Inferior parietal cortex (tissue), 1 donor: ENCODE data around the gene ANGPTL2.
A peak's percentile ranks its signal among the peaks of the same experiment; 100 is the strongest.

Experiments
- DNase-seq: peaks from one replicate; pipeline ENCODE4 v3.0.0-alpha.2; 2016; ENCODE audit errors: extremely low spot score

The ANGPTL2 gene

GRCh38 chr9:127077644-127077946 lies 44.8 kb downstream of the ANGPTL2 start:
- no peak for DNase-seq

GRCh38 chr9:127076860-127077643 lies 45.4 kb downstream of the ANGPTL2 start:
- DNase-seq = no peak

- DNase-seq = peak; percentile 34
Measured at GRCh38 chr9:127075624-127076372, 46.6 kb downstream of the ANGPTL2 start.

- DNase-seq = peak; percentile 69
Measured at GRCh38 chr9:127074561-127075548, 47.6 kb downstream of the ANGPTL2 start.

- no peak for DNase-seq
Measured at GRCh38 chr9:127067603-127068220, 54.7 kb downstream of the ANGPTL2 start.

- DNase-seq = no peak
Measured at GRCh38 chr9:127066851-127067136, 55.6 kb downstream of the ANGPTL2 start.

- DNase-seq = no peak
Measured at GRCh38 chr9:127066060-127066850, 56.2 kb downstream of the ANGPTL2 start.

- DNase-seq = no peak
Measured at GRCh38 chr9:127065592-127065991, 56.8 kb downstream of the ANGPTL2 start.

GRCh38 chr9:127064335-127064734 lies 58.1 kb downstream of the ANGPTL2 start:
- no peak for DNase-seq

GRCh38 chr9:127061411-127061810 lies 61.0 kb downstream of the ANGPTL2 start:
- no peak for DNase-seq

- no peak for DNase-seq
Measured at GRCh38 chr9:127059765-127060361, 62.6 kb downstream of the ANGPTL2 start.

GRCh38 chr9:127059030-127059429 lies 63.4 kb downstream of the ANGPTL2 start:
- no peak for DNase-seq

- no peak for DNase-seq
Measured at GRCh38 chr9:127058645-127059021, 63.8 kb downstream of the ANGPTL2 start.

GRCh38 chr9:127058011-127058644 lies 64.3 kb downstream of the ANGPTL2 start:
- no peak for DNase-seq

GRCh38 chr9:127056446-127056845 lies 66.0 kb downstream of the ANGPTL2 start:
- no peak for DNase-seq

- DNase-seq = no peak
Measured at GRCh38 chr9:127055745-127056402, 66.6 kb downstream of the ANGPTL2 start.

GRCh38 chr9:127053960-127054359 lies 68.5 kb downstream of the ANGPTL2 start:
- DNase-seq = no peak

GRCh38 chr9:127053057-127053821 lies 69.2 kb downstream of the ANGPTL2 start:
- DNase-seq = no peak
